Measurements from ENCODE around the gene XBP1. TPM values are rescaled to one million over a fixed set of nuclear protein-coding genes. Genes with fewer than 3 reads are reported as not detected.
A peak's percentile ranks its signal among the peaks of the same experiment; 100 is the strongest.

Gene XBP1
- total RNA-seq, 1 donor from 2014 or later: 255 TPM

- ATAC-seq (peak; percentile 28), DNase-seq (no peak)
- Histone ChIP-seq H3K4me1 (peaks cover 34% of the 10 kb centered on the region), H3K36me3 (peaks cover 66% of the 10 kb centered on the region), H3K9me3 (no peaks in the 10 kb centered on the region), H3K4me3 (no peak overlapping the region), H3K27ac (no peak overlapping the region), H3K27me3 (no peaks in the 10 kb centered on the region)
- TF ChIP-seq CTCF (IDR thresholded peaks at IDR 0.05): no peak
- intact Hi-C loops (cut with DNase I): no loop called here
These were observed 7.6 kb downstream of the XBP1 start for GRCh38 chr22:28792491-28793383.

- no peak for TF ChIP-seq CTCF (IDR thresholded peaks at IDR 0.05)
- no peak overlapping the region for H3K4me3 ChIP-seq
- ATAC-seq (no peak), DNase-seq (no peak)
- peaks cover 66% of the 10 kb centered on the region for H3K36me3 ChIP-seq
- peaks cover 26% of the 10 kb centered on the region for H3K4me1 ChIP-seq
- no peaks in the 10 kb centered on the region for H3K27me3 ChIP-seq
- H3K27ac ChIP-seq: no peak overlapping the region
- no peaks in the 10 kb centered on the region for H3K9me3 ChIP-seq
- intact Hi-C loops (cut with DNase I): no loop called here
These were observed 8.4 kb downstream of the XBP1 start for GRCh38 chr22:28791841-28792490.

GRCh38 chr22:28791124-28791523, 9.2 kb downstream of the XBP1 start:
- no peak for TF ChIP-seq CTCF (IDR thresholded peaks at IDR 0.05)
- Histone ChIP-seq H3K27ac (no peak overlapping the region), H3K4me1 (peaks cover 18% of the 10 kb centered on the region), H3K4me3 (no peak overlapping the region), H3K36me3 (peaks cover 66% of the 10 kb centered on the region), H3K27me3 (no peaks in the 10 kb centered on the region), H3K9me3 (no peaks in the 10 kb centered on the region)
- DNase-seq (no peak), ATAC-seq (no peak)
- intact Hi-C loops (cut with DNase I): no loop called here

GRCh38 chr22:28788601-28789000, 11.8 kb downstream of the XBP1 start:
- Histone ChIP-seq H3K4me1 (peaks cover 10% of the 10 kb centered on the region), H3K4me3 (no peak overlapping the region), H3K9me3 (no peaks in the 10 kb centered on the region), H3K36me3 (peaks cover 66% of the 10 kb centered on the region), H3K27me3 (no peaks in the 10 kb centered on the region), H3K27ac (no peak overlapping the region)
- ATAC-seq: no peak
- TF ChIP-seq CTCF (IDR thresholded peaks at IDR 0.05): no peak
- intact Hi-C loops (cut with DNase I): no loop called here
- no peak for DNase-seq

GRCh38 chr22:28783786-28784671, 16.3 kb downstream of the XBP1 start:
- Histone ChIP-seq H3K27ac (peak overlapping the region; percentile 65), H3K4me1 (peaks cover 28% of the 10 kb centered on the region), H3K27me3 (no peaks in the 10 kb centered on the region), H3K36me3 (peaks cover 86% of the 10 kb centered on the region), H3K9me3 (no peaks in the 10 kb centered on the region), H3K4me3 (no peak overlapping the region)
- intact Hi-C loops (cut with DNase I): no loop called here
- TF ChIP-seq CTCF (IDR thresholded peaks at IDR 0.05): no peak
- no peak for DNase-seq
- ATAC-seq: peak; percentile 89
